Hepatocyte (in vitro differentiated cells): ENCODE data around the gene IFI30. TPM values are rescaled to one million over a fixed set of nuclear protein-coding genes. Genes with fewer than 3 reads are reported as not detected.

ENCODE experiments used
- DNase-seq: peaks from one replicate; pipeline ENCODE4 v3.0.0-alpha.2; 2016; ENCODE audit warnings: low spot score
- H2AFZ ChIP-seq: fragments of 200-600 bp; sonication (generic); 2 replicates; pipeline ENCODE4 v1.6.0; 2016; ENCODE audit warnings: antibody characterized with exemption, mild to moderate bottlenecking
- H3K27ac ChIP-seq: fragments of 200-600 bp; sonication (generic); 2 replicates; pipeline ENCODE4 v1.5.1; 2016; ENCODE audit warnings: mild to moderate bottlenecking
- H3K27me3 ChIP-seq: fragments of 200-600 bp; sonication (generic); 2 replicates; pipeline ENCODE4 v1.6.1; 2016
- H3K36me3 ChIP-seq: fragments of 200-600 bp; sonication (generic); replicated peaks from 2 replicates; pipeline ENCODE4 v1.5.1; 2016; ENCODE audit warnings: low read depth; ENCODE audit not compliant: insufficient read depth
- H3K4me1 ChIP-seq: fragments of 200-600 bp; sonication (generic); 2 replicates; pipeline ENCODE4 v1.5.1; 2016; ENCODE audit warnings: mild to moderate bottlenecking, moderate library complexity; ENCODE audit not compliant: insufficient read depth
- H3K4me2 ChIP-seq: fragments of 200-600 bp; sonication (generic); 2 replicates; pipeline ENCODE4 v1.6.0; 2016
- H3K4me3 ChIP-seq: fragments of 200-600 bp; sonication (generic); 2 replicates; pipeline ENCODE4 v1.5.1; 2016; ENCODE audit warnings: mild to moderate bottlenecking
- H3K79me2 ChIP-seq: fragments of 200-600 bp; sonication (generic); 2 replicates; pipeline ENCODE4 v1.6.0; 2017; ENCODE audit warnings: mild to moderate bottlenecking
- H3K9me2 ChIP-seq: fragments of 200-600 bp; sonication (generic); replicated peaks from 2 replicates; pipeline ENCODE4 v1.6.0; 2017; ENCODE audit warnings: mild to moderate bottlenecking; ENCODE audit not compliant: insufficient read depth
- H3K9me3 ChIP-seq: fragments of 200-600 bp; sonication (generic); 2 replicates; pipeline ENCODE4 v1.5.1; 2016; ENCODE audit warnings: low read depth, mild to moderate bottlenecking
- H4K20me1 ChIP-seq: fragments of 200-600 bp; sonication (generic); 2 replicates; pipeline ENCODE4 v1.6.0; 2016; ENCODE audit warnings: mild to moderate bottlenecking; ENCODE audit not compliant: insufficient read depth, poor library complexity, severe bottlenecking
- EZH2 ChIP-seq: fragments of 200-600 bp; sonication (generic); IDR thresholded peaks from 2 replicates; pipeline ENCODE4 v1.6.1; 2016; ENCODE audit warnings: antibody characterized with exemption, mild to moderate bottlenecking, borderline replicate concordance
- EZH2phosphoT487 ChIP-seq: fragments of 200-600 bp; sonication (generic); IDR thresholded peaks from one replicate; pipeline ENCODE4 v1.6.1; 2018; ENCODE audit warnings: antibody characterized with exemption, mild to moderate bottlenecking, low read depth, moderate library complexity; ENCODE audit not compliant: unreplicated experiment, severe bottlenecking
- WGBS: methylation state at CpG from one replicate; pipeline ENCODE4 v1.1.6; 2016; ENCODE audit warnings: low lambda C conversion rate; ENCODE audit errors: missing lambda C conversion rate; 5-methylcytosine and 5-hydroxymethylcytosine counted together
- polyA plus RNA-seq: library from polyadenylated mRNA; unstranded; fragments of >200 nt; fragmentation: Nextera tagmentation; extraction: Ambion mirVana; gene quantifications from 2 replicates; pipeline ENCODE4 v1.2.1, GENCODE V29; 2016
- total RNA-seq: library from RNA; depleted of rRNA; stranded (reverse); fragments of >200 nt; gene quantifications from 2 replicates; pipeline ENCODE4 v1.2.3, GENCODE V29; 2014
- TF ChIP-seq, protein P1 (sequence below): fragments of 200-600 bp; sonication (generic); IDR thresholded peaks from 2 replicates; pipeline ENCODE4 v1.5.1; 2016; ENCODE audit warnings: antibody characterized with exemption, mild to moderate bottlenecking; ENCODE audit not compliant: poor library complexity

IFI30 gene
- total and polyA plus RNA-seq, 2 experiments from 2014 or later = 95.7 to 170 TPM

DNA sequence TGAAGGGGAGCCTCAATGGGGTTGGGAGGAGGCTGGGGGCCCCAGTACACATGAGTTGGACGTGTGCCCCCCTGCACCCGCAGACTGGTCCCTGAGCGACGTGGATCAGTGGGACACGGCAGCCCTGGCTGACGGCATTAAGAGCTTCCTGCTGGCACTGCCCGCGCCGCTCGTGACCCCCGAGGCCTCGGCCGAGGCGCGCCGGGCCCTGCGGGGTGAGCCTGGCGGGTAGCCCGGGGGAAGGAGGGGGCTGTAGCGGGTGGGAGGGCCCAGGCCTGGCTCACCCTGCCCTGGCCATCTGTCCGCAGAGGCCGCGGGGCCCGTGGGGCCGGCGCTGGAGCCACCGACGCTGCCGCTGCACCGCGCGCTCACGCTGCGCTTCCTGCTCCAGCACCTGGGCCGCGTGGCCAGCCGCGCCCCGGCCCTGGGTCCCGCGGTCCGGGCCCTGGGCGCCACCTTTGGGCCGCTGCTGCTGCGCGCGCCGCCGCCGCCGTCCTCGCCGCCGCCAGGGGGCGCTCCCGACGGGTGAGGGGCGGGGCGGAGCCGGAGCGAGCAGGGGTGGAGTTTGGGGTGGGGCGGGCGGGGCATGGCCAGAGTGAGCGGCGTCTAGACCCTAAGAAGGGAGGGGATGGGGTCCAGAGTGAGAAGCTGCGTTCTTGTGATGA is 12.5 kb upstream of the IFI30 start:
- WGBS = 16% methylated on average over 28 of the region's 66 CpGs
- H3K9me3 ChIP-seq = no peaks in the 10 kb centered on the region
- no peaks in the 10 kb centered on the region for H3K9me2 ChIP-seq
- H3K79me2 ChIP-seq = peaks cover 19% of the 10 kb centered on the region
- TF ChIP-seq, protein P1, sequence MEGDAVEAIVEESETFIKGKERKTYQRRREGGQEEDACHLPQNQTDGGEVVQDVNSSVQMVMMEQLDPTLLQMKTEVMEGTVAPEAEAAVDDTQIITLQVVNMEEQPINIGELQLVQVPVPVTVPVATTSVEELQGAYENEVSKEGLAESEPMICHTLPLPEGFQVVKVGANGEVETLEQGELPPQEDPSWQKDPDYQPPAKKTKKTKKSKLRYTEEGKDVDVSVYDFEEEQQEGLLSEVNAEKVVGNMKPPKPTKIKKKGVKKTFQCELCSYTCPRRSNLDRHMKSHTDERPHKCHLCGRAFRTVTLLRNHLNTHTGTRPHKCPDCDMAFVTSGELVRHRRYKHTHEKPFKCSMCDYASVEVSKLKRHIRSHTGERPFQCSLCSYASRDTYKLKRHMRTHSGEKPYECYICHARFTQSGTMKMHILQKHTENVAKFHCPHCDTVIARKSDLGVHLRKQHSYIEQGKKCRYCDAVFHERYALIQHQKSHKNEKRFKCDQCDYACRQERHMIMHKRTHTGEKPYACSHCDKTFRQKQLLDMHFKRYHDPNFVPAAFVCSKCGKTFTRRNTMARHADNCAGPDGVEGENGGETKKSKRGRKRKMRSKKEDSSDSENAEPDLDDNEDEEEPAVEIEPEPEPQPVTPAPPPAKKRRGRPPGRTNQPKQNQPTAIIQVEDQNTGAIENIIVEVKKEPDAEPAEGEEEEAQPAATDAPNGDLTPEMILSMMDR = peak; percentile 49
- TF ChIP-seq EZH2 (no peak), EZH2phosphoT487 (no peak)
- H3K27me3 ChIP-seq = no peaks in the 10 kb centered on the region
- no peak overlapping the region for H3K27ac ChIP-seq
- peaks cover 15% of the 10 kb centered on the region for H3K4me1 ChIP-seq
- H3K36me3 ChIP-seq = no peaks in the 10 kb centered on the region
- H4K20me1 ChIP-seq = peaks cover 8% of the 10 kb centered on the region
- DNase-seq = peak; percentile 90
- no peak overlapping the region for H2AFZ ChIP-seq
- H3K4me2 ChIP-seq = peak overlapping the region; percentile 68
- H3K4me3 ChIP-seq = no peak overlapping the region

DNA sequence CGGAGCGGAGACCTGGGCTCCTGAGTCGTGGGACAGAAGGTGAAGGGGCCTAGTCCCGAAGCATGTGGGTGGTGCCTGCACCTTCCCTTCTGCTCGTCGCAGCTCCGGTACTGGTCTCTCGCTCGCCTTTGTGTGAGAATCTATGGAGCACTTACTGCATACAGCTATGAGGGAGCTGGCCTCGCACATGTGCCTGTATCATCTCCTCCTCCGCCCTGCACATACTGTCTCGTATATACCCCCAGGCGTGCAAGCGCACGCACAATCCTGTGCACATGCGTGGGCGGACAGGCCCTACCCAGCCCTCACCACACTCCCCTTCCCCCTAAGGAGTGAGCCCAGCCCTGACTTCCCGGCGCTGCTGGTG is 12.0 kb upstream of the IFI30 start:
- TF ChIP-seq EZH2phosphoT487 (no peak), EZH2 (no peak)
- TF ChIP-seq, protein P1 = no peak
- Histone ChIP-seq H3K36me3 (no peaks in the 10 kb centered on the region), H3K4me1 (peaks cover 14% of the 10 kb centered on the region), H3K79me2 (peaks cover 16% of the 10 kb centered on the region), H3K4me3 (no peak overlapping the region), H2AFZ (no peak overlapping the region), H4K20me1 (peaks cover 8% of the 10 kb centered on the region), H3K27ac (no peak overlapping the region), H3K9me3 (no peaks in the 10 kb centered on the region), H3K9me2 (no peaks in the 10 kb centered on the region), H3K4me2 (peak overlapping the region; percentile 61), H3K27me3 (no peaks in the 10 kb centered on the region)
- DNase-seq = no peak
- WGBS = 94% methylated on average over 16 of the region's 19 CpGs

DNA sequence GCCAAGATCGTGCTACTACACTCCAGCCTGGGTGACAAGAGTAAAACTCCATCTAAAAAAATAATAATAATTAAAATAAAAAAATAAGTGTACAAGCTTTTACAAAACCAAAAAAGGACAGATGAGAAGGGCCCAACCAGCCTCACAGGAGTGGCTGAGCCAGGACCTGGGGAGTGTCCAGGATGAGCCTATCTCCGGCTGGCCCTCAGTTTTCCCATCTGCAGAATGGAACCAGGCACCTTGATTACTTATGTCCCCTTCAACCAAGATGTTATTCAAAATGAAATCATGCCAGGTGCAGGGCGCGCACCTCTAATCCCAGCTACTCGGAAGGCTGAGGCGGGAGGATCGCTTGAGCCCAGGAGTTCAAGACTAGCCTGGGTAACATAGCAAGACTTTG is 9.5 kb upstream of the IFI30 start:
- Histone ChIP-seq H4K20me1 (peaks cover 8% of the 10 kb centered on the region), H3K27me3 (no peaks in the 10 kb centered on the region), H3K36me3 (no peaks in the 10 kb centered on the region), H3K4me2 (no peak overlapping the region), H3K79me2 (peaks cover 5% of the 10 kb centered on the region), H2AFZ (no peak overlapping the region), H3K9me2 (no peaks in the 10 kb centered on the region), H3K27ac (no peak overlapping the region), H3K4me3 (no peak overlapping the region), H3K4me1 (peaks cover 3% of the 10 kb centered on the region), H3K9me3 (no peaks in the 10 kb centered on the region)
- WGBS = 98% methylated on average over 7 of the region's 7 CpGs
- TF ChIP-seq, protein P1 = no peak
- DNase-seq = no peak
